ENCODE measurements around the gene ALAS1. TPM values are rescaled to one million over a fixed set of nuclear protein-coding genes. Genes with fewer than 3 reads are reported as not detected.

Gene ALAS1
- total RNA-seq, 1 experiment from 2014 or later, result 53.1 TPM

GRCh38 chr3:52190294-52191074 is 7.5 kb upstream of the ALAS1 start:
- no peaks in the 10 kb centered on the region for H3K27me3 ChIP-seq (replicated peaks; ENCODE audit: control insufficient read depth, insufficient read depth, low read length)
- TF ChIP-seq, protein P1, sequence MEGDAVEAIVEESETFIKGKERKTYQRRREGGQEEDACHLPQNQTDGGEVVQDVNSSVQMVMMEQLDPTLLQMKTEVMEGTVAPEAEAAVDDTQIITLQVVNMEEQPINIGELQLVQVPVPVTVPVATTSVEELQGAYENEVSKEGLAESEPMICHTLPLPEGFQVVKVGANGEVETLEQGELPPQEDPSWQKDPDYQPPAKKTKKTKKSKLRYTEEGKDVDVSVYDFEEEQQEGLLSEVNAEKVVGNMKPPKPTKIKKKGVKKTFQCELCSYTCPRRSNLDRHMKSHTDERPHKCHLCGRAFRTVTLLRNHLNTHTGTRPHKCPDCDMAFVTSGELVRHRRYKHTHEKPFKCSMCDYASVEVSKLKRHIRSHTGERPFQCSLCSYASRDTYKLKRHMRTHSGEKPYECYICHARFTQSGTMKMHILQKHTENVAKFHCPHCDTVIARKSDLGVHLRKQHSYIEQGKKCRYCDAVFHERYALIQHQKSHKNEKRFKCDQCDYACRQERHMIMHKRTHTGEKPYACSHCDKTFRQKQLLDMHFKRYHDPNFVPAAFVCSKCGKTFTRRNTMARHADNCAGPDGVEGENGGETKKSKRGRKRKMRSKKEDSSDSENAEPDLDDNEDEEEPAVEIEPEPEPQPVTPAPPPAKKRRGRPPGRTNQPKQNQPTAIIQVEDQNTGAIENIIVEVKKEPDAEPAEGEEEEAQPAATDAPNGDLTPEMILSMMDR (IDR thresholded peaks at IDR 0.05; ENCODE audit: insufficient read depth in 1 of 2, low read depth in 1 of 2, low read length in 1 of 2, severe bottlenecking in 1 of 2, unreplicated experiment in 1 of 2), result no peak
- no TSS peak for BruUV-seq (replicated peaks)
- H3K36me3 Mint-ChIP-seq (ENCODE audit: insufficient read depth, unreplicated experiment), result no peaks in the 10 kb centered on the region
- DNase-seq, result no peak
- CTCF ChIA-PET, result no interaction called here
- H3K4me3 Mint-ChIP-seq (ENCODE audit: unreplicated experiment), result no peak overlapping the region
- H3K4me3 ChIP-seq (ENCODE audit: low read depth, low read length), result no peak overlapping the region
- no peak overlapping the region for H3K27ac Mint-ChIP-seq (ENCODE audit: unreplicated experiment)
- H3K4me1 Mint-ChIP-seq (ENCODE audit: low read depth, unreplicated experiment), result peaks cover 6% of the 10 kb centered on the region
- POLR2A ChIA-PET, result no interaction called here
- H3K9me3 Mint-ChIP-seq (ENCODE audit: unreplicated experiment), result no peaks in the 10 kb centered on the region
- peaks cover 18% of the 10 kb centered on the region for H3K4me1 ChIP-seq
- no peaks in the 10 kb centered on the region for H3K9me3 ChIP-seq
- intact Hi-C loops (cut with micrococcal nuclease; ENCODE audit: unreplicated experiment), result no loop called here
- no peaks in the 10 kb centered on the region for H3K36me3 ChIP-seq (ENCODE audit: control insufficient read depth, insufficient read depth, low read length)
- H3K27me3 Mint-ChIP-seq (ENCODE audit: insufficient read depth, unreplicated experiment), result no peaks in the 10 kb centered on the region

DNA sequence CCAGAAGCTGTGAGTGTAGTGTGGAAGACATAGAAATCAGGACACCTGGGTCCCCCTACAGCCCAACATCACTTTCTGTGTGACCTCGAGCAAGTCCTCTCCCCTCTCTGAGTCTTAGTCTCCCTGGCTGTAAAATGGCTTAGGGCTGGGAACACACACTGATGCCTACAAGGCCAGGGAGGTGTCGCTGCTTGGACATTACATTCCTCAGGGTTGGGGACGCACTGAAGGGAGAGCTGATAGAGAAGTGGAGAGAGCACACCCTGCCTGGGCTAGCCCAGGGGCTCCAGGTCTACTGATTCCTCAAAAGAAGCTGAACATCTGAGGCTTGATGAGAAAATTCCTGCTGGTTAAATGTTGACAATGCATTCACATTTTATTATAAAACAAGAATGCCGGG is 6.3 kb upstream of the ALAS1 start:
- no peak for DNase-seq
- Mint-ChIP-seq H3K27ac (ENCODE audit: unreplicated experiment) (no peak overlapping the region), H3K4me1 (ENCODE audit: low read depth, unreplicated experiment) (peaks cover 6% of the 10 kb centered on the region), H3K9me3 (ENCODE audit: unreplicated experiment) (no peaks in the 10 kb centered on the region), H3K4me3 (ENCODE audit: unreplicated experiment) (no peak overlapping the region), H3K27me3 (ENCODE audit: insufficient read depth, unreplicated experiment) (no peaks in the 10 kb centered on the region), H3K36me3 (ENCODE audit: insufficient read depth, unreplicated experiment) (no peaks in the 10 kb centered on the region)
- BruUV-seq (replicated peaks), result no TSS peak
- peaks cover 26% of the 10 kb centered on the region for H3K4me1 ChIP-seq
- POLR2A ChIA-PET, result interaction anchor here (0.7 kb wide), 1 partner anchor 102 kb away, joined by 3 read pairs; no protein-coding TSS in a partner anchor
- no peaks in the 10 kb centered on the region for H3K36me3 ChIP-seq (ENCODE audit: control insufficient read depth, insufficient read depth, low read length)
- intact Hi-C loops (cut with micrococcal nuclease; ENCODE audit: unreplicated experiment), result no loop called here
- no peak overlapping the region for H3K4me3 ChIP-seq (ENCODE audit: low read depth, low read length)
- H3K27me3 ChIP-seq (replicated peaks; ENCODE audit: control insufficient read depth, insufficient read depth, low read length), result no peaks in the 10 kb centered on the region
- TF ChIP-seq, protein P1 (IDR thresholded peaks at IDR 0.05; ENCODE audit: insufficient read depth in 1 of 2, low read depth in 1 of 2, low read length in 1 of 2, severe bottlenecking in 1 of 2, unreplicated experiment in 1 of 2), result no peak
- CTCF ChIA-PET, result no interaction called here
- no peaks in the 10 kb centered on the region for H3K9me3 ChIP-seq

- ChIA-PET CTCF (interaction anchor here (0.6 to 0.7 kb wide), 2 partner anchors 12 to 27 kb away, joined by 3 read pairs; no protein-coding TSS in a partner anchor), POLR2A (no interaction called here)
- Mint-ChIP-seq H3K4me3 (ENCODE audit: unreplicated experiment) (no peak overlapping the region), H3K27me3 (ENCODE audit: insufficient read depth, unreplicated experiment) (no peaks in the 10 kb centered on the region), H3K4me1 (ENCODE audit: low read depth, unreplicated experiment) (peaks cover 13% of the 10 kb centered on the region), H3K36me3 (ENCODE audit: insufficient read depth, unreplicated experiment) (peaks cover 4% of the 10 kb centered on the region), H3K9me3 (ENCODE audit: unreplicated experiment) (no peaks in the 10 kb centered on the region), H3K27ac (ENCODE audit: unreplicated experiment) (no peak overlapping the region)
- TF ChIP-seq, protein P1 (IDR thresholded peaks at IDR 0.05; ENCODE audit: insufficient read depth in 1 of 2, low read depth in 1 of 2, low read length in 1 of 2, severe bottlenecking in 1 of 2, unreplicated experiment in 1 of 2), result no peak
- Histone ChIP-seq H3K36me3 (ENCODE audit: control insufficient read depth, insufficient read depth, low read length) (no peaks in the 10 kb centered on the region), H3K4me3 (ENCODE audit: low read depth, low read length) (no peak overlapping the region), H3K4me1 (peaks cover 37% of the 10 kb centered on the region), H3K27me3 (replicated peaks; ENCODE audit: control insufficient read depth, insufficient read depth, low read length) (no peaks in the 10 kb centered on the region), H3K9me3 (no peaks in the 10 kb centered on the region)
- BruUV-seq (replicated peaks), result no TSS peak
- no peak for DNase-seq
- intact Hi-C loops (cut with micrococcal nuclease; ENCODE audit: unreplicated experiment), result no loop called here
Measured at GRCh38 chr3:52193065-52193464, 4.9 kb upstream of the ALAS1 start.

All from Caco-2 (cell line).